CD14-positive monocyte (primary cell): ENCODE data around the gene IQUB. TPM values are rescaled to one million over a fixed set of nuclear protein-coding genes. Genes with fewer than 3 reads are reported as not detected.

Source experiments
- DNase-seq, 3 donors: peaks; one replicate each; pipeline ENCODE4 v3.0.0-alpha.2; 2011 to 2022
- H2AFZ ChIP-seq: 2 replicates; pipeline ENCODE4 v1.6.0; 2012; ENCODE audit warnings: mild to moderate bottlenecking, low read depth, low read length, inconsistent platforms; ENCODE audit not compliant: insufficient read depth, poor library complexity, severe bottlenecking
- H3K27ac ChIP-seq, 2 donors: 1 replicate in 1 of 2; 2 replicates in 1 of 2; pipeline ENCODE4 v1.5.1; 2012 to 2013; ENCODE audit warnings: low read length in 2 of 2, control low read depth in 1 of 2, inconsistent platforms in 1 of 2, low read depth in 1 of 2, mild to moderate bottlenecking in 1 of 2
- H3K27me3 ChIP-seq, 2 donors: one replicate each; pipeline versions ENCODE4 v1.6.0 to v1.6.1; 2011 to 2013; ENCODE audit warnings: low read length in 2 of 2; ENCODE audit not compliant: control insufficient read depth in 2 of 2, insufficient read depth in 2 of 2
- H3K36me3 ChIP-seq, 2 donors: replicated peaks in 1 of 2; 1 replicate in 1 of 2; 2 replicates in 1 of 2; pipeline versions ENCODE4 v1.5.1 to v1.6.1; 2012 to 2013; ENCODE audit warnings: low read length in 2 of 2, control low read depth in 1 of 2, inconsistent platforms in 1 of 2, mild to moderate bottlenecking in 1 of 2; ENCODE audit not compliant: insufficient read depth in 2 of 2, control insufficient read depth in 1 of 2
- H3K4me1 ChIP-seq, 2 donors: 1 replicate in 1 of 2; 2 replicates in 1 of 2; pipeline versions ENCODE4 v1.5.1 to v1.6.1; 2012 to 2013; ENCODE audit warnings: low read length in 2 of 2, control low read depth in 1 of 2, inconsistent platforms in 1 of 2, mild to moderate bottlenecking in 1 of 2, moderate library complexity in 1 of 2; ENCODE audit not compliant: insufficient read depth in 2 of 2, control insufficient read depth in 1 of 2
- H3K4me2 ChIP-seq: replicated peaks from 2 replicates; pipeline ENCODE3; 2012; ENCODE audit warnings: low read length, moderate library complexity, mild to moderate bottlenecking; ENCODE audit not compliant: poor library complexity, severe bottlenecking; ENCODE audit errors: extremely low read depth
- H3K4me3 ChIP-seq, 3 experiments: fragments of 200-600 bp in 1 of 3; sonication (generic) in 1 of 3; replicated peaks in 1 of 3; 1 replicate in 2 of 3; 2 replicates in 1 of 3; pipeline ENCODE4 v1.5.1; 2011 to 2013; ENCODE audit warnings: low read length in 3 of 3, mild to moderate bottlenecking in 3 of 3, control low read depth in 2 of 3, low read depth in 2 of 3, inconsistent platforms in 1 of 3, moderate library complexity in 1 of 3
- H3K79me2 ChIP-seq: 2 replicates; pipeline ENCODE4 v1.6.0; 2012; ENCODE audit warnings: mild to moderate bottlenecking, control low read depth, inconsistent platforms, low read length, moderate library complexity; ENCODE audit not compliant: insufficient read depth
- H3K9ac ChIP-seq: 2 replicates; pipeline ENCODE4 v1.6.0; 2017; ENCODE audit warnings: low read length, mild to moderate bottlenecking; ENCODE audit not compliant: insufficient read depth, poor library complexity, severe bottlenecking
- H3K9me3 ChIP-seq, 2 donors: replicated peaks in 1 of 2; 1 replicate in 1 of 2; 2 replicates in 1 of 2; pipeline versions ENCODE4 v1.5.1 to v1.6.1; 2012 to 2013; ENCODE audit warnings: low read length in 2 of 2, control low read depth in 1 of 2; ENCODE audit not compliant: control insufficient read depth in 1 of 2, insufficient read depth in 1 of 2
- H4K20me1 ChIP-seq: 2 replicates; pipeline ENCODE4 v1.6.0; 2012; ENCODE audit warnings: mild to moderate bottlenecking, low read length, control low read depth, moderate library complexity; ENCODE audit not compliant: insufficient read depth
- H3K27ac Mint-ChIP-seq, 7 donors: one replicate each; pipeline ENCODE4 v1.8.0; 2020; ENCODE audit warnings: mild to moderate bottlenecking in 7 of 7, mixed read lengths in 7 of 7, moderate library complexity in 6 of 7, inconsistent platforms in 2 of 7
- H3K27me3 Mint-ChIP-seq, 3 donors: one replicate each; pipeline ENCODE4 v1.8.0; 2021 to 2022; ENCODE audit warnings: low read depth in 3 of 3, mild to moderate bottlenecking in 3 of 3, mixed read lengths in 3 of 3, moderate library complexity in 3 of 3, inconsistent platforms in 1 of 3
- H3K36me3 Mint-ChIP-seq, 2 donors: one replicate each; pipeline ENCODE4 v1.8.0; 2020; ENCODE audit warnings: mixed read lengths in 2 of 2, inconsistent platforms in 1 of 2, mild to moderate bottlenecking in 1 of 2
- H3K4me1 Mint-ChIP-seq: one replicate; pipeline ENCODE4 v1.8.0; 2020; ENCODE audit warnings: mild to moderate bottlenecking, mixed read lengths
- H3K4me3 Mint-ChIP-seq, 2 donors: one replicate each; pipeline ENCODE4 v1.8.0; 2020; ENCODE audit warnings: mild to moderate bottlenecking in 2 of 2, mixed read lengths in 2 of 2, moderate library complexity in 1 of 2
- H3K9me3 Mint-ChIP-seq, 7 donors: one replicate each; pipeline ENCODE4 v1.8.0; 2020 to 2022; ENCODE audit warnings: mixed read lengths in 7 of 7, mild to moderate bottlenecking in 6 of 7, moderate library complexity in 6 of 7, inconsistent platforms in 2 of 7
- WGBS: methylation state at CpG from one replicate; pipeline ENCODE4 v1.1.5; 2013; ENCODE audit warnings: missing lambda C conversion rate; ENCODE audit not compliant: insufficient coverage; 5-methylcytosine and 5-hydroxymethylcytosine counted together
- intact Hi-C, 2 donors: fragments of 100-400 bp; cut with micrococcal nuclease; formaldehyde crosslinking; loops; one replicate each; pipeline versions ENCODE4 v1.15.0 to v1.15.1; 2023
- polyA plus RNA-seq, 3 donors: library from polyadenylated mRNA; depleted of rRNA in 1 of 3; unstranded in 2 of 3; stranded (reverse) in 1 of 3; fragments of 300-500 nt in 2 of 3; fragments of >200 nt in 1 of 3; fragmentation: Illumina TruSeq in 2 of 3; gene quantifications; 1 replicate in 2 of 3; 2 replicates in 1 of 3; pipeline ENCODE4 v1.2.3, GENCODE V29; 2012 to 2021
- TF ChIP-seq, protein P1 (sequence below): fragments of 200-600 bp; IDR thresholded peaks from one replicate; pipeline ENCODE4 v1.8.0; 2022; ENCODE audit warnings: antibody characterized with exemption, mild to moderate bottlenecking

The IQUB gene
- polyA plus RNA-seq, 3 donors, result 0.07 TPM; not detected in 2

DNA sequence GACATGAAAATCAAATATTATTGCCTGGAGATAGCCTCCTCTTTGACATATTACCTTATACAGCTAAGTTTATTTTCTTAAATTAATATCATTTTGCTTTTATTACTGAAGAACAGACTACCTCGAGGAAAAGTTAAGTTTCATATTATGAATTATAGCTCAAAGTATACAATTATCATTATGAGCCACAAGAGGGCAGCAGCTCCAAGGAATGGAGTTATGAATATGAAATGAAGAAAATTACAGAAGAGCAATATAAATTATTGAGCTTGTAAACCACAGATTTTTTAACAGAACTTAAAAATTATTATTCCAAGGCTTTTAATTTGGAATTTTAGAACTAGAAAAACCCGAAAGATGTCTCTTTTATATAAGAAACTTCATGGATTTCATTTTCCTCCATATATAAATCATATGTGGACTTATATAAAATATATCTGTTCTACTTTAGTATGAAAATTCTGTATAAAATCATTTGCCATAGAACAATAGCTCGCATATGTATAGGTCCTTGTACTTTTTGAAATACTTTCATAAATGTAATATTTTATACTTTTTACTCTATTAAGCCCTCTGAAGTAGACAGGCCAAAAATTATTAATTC is 40.1 kb downstream of the IQUB start:
- TF ChIP-seq, protein P1, sequence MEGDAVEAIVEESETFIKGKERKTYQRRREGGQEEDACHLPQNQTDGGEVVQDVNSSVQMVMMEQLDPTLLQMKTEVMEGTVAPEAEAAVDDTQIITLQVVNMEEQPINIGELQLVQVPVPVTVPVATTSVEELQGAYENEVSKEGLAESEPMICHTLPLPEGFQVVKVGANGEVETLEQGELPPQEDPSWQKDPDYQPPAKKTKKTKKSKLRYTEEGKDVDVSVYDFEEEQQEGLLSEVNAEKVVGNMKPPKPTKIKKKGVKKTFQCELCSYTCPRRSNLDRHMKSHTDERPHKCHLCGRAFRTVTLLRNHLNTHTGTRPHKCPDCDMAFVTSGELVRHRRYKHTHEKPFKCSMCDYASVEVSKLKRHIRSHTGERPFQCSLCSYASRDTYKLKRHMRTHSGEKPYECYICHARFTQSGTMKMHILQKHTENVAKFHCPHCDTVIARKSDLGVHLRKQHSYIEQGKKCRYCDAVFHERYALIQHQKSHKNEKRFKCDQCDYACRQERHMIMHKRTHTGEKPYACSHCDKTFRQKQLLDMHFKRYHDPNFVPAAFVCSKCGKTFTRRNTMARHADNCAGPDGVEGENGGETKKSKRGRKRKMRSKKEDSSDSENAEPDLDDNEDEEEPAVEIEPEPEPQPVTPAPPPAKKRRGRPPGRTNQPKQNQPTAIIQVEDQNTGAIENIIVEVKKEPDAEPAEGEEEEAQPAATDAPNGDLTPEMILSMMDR, result peak; percentile 79
- H2AFZ ChIP-seq, result no peak overlapping the region
- no peaks in the 10 kb centered on the region for H4K20me1 ChIP-seq
- H3K9me3 Mint-ChIP-seq, result peaks cover 0 to 3% (median 0%) of the 10 kb centered on the region in 7 donors
- H3K4me1 ChIP-seq, result no peaks in the 10 kb centered on the region
- H3K36me3 ChIP-seq, result no peaks in the 10 kb centered on the region
- no peaks in the 10 kb centered on the region for H3K9me3 ChIP-seq
- no peak overlapping the region for H3K27ac ChIP-seq
- no peaks in the 10 kb centered on the region for H3K36me3 Mint-ChIP-seq
- peaks cover 0 to 2% of the 10 kb centered on the region in 2 donors for H3K27me3 ChIP-seq
- H3K4me3 Mint-ChIP-seq, result peak overlapping the region in 1 of 2 donors; percentile 46
- no peak overlapping the region for H3K4me2 ChIP-seq
- peaks cover 6 to 9% (median 7%) of the 10 kb centered on the region in 3 donors for H3K27me3 Mint-ChIP-seq
- no peak overlapping the region for H3K27ac Mint-ChIP-seq
- H3K9ac ChIP-seq, result no peak overlapping the region
- peak; percentile 3 to 30 (median 12) for DNase-seq
- WGBS, result no CpG with 5 or more reads among the region's 3 CpGs
- intact Hi-C loops, result no loop called here
- no peaks in the 10 kb centered on the region for H3K4me1 Mint-ChIP-seq
- no peak overlapping the region for H3K4me3 ChIP-seq
- H3K79me2 ChIP-seq, result no peaks in the 10 kb centered on the region

DNA sequence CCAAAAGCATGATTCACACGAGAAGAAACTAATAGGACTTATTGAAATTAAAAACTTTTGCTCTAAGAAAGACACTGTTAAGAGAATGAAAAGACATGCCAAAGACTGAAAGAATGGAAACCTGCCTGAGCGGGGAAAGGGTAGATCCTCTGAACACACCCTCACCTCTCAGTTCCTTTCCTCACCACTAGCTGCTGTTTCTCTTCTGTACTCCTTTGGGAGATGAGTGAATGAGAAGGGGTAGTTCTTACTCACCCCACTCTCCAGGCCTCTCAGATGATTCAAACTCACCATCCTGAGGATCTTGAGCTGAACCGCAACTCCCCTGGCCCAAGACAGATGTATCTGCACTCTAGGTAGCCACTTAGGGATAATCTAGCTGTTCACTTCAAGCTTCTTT is 41.9 kb downstream of the IQUB start:
- Histone ChIP-seq H2AFZ (no peak overlapping the region), H3K9ac (no peak overlapping the region), H3K27ac (no peak overlapping the region), H4K20me1 (no peaks in the 10 kb centered on the region), H3K9me3 (no peaks in the 10 kb centered on the region), H3K4me2 (no peak overlapping the region), H3K36me3 (no peaks in the 10 kb centered on the region), H3K27me3 (peaks cover 0 to 2% of the 10 kb centered on the region in 2 donors), H3K4me1 (no peaks in the 10 kb centered on the region), H3K4me3 (no peak overlapping the region), H3K79me2 (no peaks in the 10 kb centered on the region)
- Mint-ChIP-seq H3K4me1 (no peaks in the 10 kb centered on the region), H3K9me3 (peaks cover 0 to 3% (median 0%) of the 10 kb centered on the region in 7 donors), H3K27me3 (peaks cover 3 to 6% (median 6%) of the 10 kb centered on the region in 3 donors), H3K27ac (no peak overlapping the region), H3K4me3 (no peak overlapping the region), H3K36me3 (no peaks in the 10 kb centered on the region)
- TF ChIP-seq, protein P1, result no peak
- intact Hi-C loops, result no loop called here
- no CpG with 5 or more reads among the region's 3 CpGs for WGBS
- DNase-seq, result no peak
